DMS114 treated with DMSO at 0.1 percent for 48 hours (cell line): ENCODE results near the gene DYNC2H1.

Source experiments
- DNase-seq: peaks from one replicate; lab custom pipeline; 2025; ENCODE audit not compliant: unreplicated experiment; lab: John Stamatoyannopoulos, UW

The DYNC2H1 gene

GRCh38 chr11:103453126-103453525 lies 343.9 kb downstream of the DYNC2H1 start:
- no peak for DNase-seq

DNA sequence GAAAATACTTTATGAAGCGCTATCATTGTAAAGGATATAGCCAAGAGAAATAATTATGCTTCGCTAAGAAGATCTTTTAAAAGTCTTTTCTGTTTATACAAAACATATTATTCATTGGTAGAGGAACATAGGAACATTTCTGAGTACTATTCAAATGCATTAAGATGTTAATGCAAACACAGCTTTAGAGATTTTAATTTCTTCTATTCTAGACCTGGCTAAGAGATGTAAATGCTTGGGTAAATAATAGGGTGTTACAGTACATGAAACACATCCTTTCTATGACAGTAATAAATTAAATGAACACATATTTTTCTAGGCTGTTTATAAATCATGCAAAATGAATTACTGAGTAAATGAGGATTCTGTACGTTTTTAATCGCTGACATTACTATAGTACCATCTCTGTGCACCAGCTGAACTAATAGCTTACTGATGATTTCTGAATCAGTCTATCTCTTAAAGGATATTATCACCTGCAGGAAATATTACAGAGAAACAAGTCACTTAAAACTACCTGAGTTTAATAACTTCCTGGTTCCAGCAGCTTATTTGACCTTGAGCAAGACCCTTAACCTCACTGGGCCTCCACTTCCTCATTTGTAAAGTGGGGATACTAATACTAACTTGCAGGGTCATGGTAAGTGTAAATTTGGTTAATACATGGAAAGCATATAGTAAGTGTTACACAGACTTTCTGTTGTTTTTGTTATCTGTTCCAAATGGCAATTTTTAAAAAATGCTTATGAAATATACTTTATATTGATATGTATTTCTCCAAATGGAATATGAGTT lies 344.9 kb downstream of the DYNC2H1 start:
- no peak for DNase-seq

- DNase-seq, result no peak
Observed at GRCh38 chr11:103464420-103464819, 355.2 kb downstream of the DYNC2H1 start.

DNA sequence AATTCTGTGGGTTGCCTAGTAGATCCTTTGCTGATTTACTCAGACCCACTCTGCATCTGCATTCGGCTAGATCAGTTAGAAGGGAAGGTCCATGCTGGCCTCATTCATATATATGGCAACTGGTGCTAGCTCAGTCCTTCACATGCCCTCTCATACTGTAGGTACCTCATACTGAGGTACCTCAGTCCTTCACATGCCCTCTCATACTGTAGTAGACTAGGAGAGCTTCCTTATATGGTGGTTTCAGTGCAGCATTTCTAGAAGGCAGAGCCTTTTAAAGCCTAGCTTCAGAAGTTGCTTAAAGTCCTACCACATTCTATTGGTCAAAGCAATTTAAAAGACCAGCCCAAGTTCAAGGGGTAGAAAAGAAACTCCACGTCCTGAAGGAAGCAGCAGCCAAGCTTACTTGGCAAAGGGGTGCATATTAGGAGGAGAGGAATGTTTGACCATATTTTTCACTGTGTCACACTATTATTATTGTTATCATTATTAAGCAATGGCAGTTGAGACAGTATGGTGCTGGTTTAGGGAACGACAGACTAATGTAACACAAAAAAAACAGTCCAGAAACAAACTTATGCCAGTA lies 356.4 kb downstream of the DYNC2H1 start:
- no peak for DNase-seq

DNA sequence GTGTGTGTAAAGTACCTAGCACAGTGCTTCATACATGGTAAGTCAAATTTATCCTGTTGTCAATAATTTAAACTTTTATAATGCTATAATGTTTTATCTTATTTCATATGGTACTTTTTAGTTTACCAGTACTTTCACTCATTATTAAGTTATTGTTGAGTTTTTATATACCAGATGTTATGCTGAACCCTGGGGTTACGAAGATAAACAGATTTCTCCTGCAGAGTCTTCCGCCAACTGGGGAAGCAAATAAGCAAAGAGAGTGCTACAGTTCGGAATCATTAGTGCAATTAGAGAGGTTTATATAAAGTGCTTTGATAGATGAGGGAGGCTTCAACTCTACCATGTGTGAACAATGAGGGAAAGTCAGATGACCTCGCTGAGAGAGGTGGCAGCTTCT lies 362.3 kb downstream of the DYNC2H1 start:
- DNase-seq, result no peak

- DNase-seq, result no peak
Observed at GRCh38 chr11:103476874-103477273, 367.6 kb downstream of the DYNC2H1 start.

DNA sequence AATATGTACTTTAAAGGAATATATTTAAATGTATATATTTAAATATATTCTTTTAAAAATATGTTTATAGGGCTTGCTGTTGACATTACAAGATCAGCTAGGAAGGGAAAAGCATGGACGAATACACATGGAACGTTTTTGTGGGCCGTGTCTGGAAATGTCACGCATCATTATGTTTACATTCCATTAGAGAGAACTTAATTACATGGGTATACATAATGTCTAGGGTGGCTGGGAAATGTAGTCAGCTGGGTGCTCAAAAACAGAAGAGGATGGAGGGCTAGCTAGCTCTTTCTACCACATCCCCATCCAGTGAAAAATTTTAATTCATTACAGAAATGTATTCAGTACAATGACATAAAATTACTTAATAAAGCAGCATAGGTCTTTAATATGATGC lies 371.2 kb downstream of the DYNC2H1 start:
- DNase-seq, result no peak

DNA sequence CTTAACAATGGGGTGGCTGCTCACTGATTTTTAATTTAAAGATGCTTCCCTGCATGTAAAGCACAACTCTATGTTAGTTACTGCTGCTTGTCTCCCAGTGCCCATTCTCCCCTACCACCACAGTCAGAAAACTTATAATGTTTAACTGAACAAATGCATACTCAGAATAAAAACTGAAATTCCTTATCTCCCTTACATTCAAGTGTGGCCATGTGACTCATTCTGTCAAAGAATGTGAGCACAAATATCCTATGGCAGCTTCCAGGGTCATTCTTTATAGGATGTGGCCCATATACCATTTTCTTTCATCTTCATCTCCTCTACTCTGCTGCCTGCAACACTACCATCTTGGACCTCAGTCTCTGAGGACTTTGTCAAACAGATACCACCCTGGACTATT lies 374.8 kb downstream of the DYNC2H1 start:
- DNase-seq, result no peak

DNA sequence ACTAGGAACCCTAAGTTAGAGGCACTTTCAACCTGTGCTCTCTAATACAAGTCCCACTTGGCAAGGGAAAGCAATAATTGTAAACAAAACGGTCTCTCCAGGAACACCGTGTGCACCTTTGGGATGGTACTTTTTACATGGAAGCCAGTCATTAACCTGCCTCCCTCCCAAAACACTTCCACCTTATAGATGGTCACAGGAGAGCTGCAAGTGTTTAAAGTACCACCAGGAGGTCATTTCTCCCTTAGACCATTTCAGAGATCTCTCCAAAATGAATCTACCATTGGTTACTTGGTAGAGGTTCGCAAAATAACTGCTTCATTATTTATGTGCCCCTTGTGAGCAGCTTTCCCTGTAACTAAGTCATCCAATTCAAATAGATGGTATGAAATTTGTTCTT lies 375.3 kb downstream of the DYNC2H1 start:
- no peak for DNase-seq

DNA sequence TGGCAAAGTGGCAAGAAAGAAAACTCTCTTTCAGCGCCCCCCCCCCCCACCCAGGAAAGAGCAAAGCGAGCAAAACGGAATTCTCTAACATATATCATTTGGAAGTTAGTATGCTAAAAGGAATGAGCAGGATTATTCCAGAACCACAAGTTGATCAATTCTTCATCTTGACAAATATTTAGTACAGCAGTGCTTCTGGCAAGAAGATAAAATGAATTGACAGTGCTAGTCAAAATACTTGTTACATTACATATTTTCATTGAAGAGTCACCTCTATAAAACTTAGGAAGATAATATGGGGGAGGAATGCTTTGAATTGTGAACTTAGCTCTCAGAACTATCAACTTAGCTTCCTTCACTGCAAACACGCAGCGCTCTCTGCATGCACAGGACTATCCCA lies 377.4 kb downstream of the DYNC2H1 start:
- DNase-seq, result no peak

- no peak for DNase-seq
Observed at GRCh38 chr11:103487113-103487512, 377.9 kb downstream of the DYNC2H1 start.

DNA sequence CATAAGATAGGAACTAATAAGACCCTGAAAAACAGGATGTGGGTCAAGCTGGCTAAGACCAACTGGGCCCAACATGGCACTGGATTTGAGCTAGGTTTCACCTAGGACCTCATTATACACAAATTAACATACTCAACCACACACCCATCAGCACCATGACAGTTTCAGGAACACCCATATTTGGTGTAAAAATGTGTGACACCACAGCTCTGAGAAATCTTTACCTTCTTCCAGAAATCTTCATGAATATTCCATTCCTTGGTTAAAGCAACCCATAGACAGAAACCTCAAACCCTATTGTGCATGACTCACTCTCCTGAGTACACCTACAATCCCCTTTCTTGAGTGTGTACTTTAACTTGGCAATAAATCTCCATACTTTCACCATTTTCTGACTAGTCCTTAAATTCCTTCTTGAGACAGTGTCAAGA lies 378.8 kb downstream of the DYNC2H1 start:
- DNase-seq, result no peak

DNA sequence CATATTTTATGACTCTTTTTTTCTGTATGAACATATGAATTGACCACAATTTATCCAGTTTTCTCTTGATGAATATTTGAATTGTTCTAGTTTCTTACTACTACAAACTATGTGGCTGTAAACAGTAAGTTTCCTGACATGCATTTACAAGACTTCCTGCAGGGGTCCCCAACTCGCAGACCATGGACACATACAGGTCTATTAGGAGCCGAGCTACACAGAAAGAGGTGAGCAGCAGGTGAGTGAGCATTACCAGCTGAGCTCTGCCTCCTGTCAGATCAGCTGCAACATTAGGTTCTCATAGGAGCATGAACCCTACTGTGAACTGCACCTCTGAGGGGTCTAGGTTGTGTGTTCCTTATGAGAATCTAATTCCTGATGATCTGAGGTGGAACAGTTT lies 379.4 kb downstream of the DYNC2H1 start:
- DNase-seq, result no peak

- no peak for DNase-seq
Observed at GRCh38 chr11:103491777-103492176, 382.6 kb downstream of the DYNC2H1 start.

GRCh38 chr11:103494491-103494890 lies 385.3 kb downstream of the DYNC2H1 start:
- no peak for DNase-seq

- DNase-seq, result no peak
Observed at GRCh38 chr11:103497268-103497667, 388.0 kb downstream of the DYNC2H1 start.

DNA sequence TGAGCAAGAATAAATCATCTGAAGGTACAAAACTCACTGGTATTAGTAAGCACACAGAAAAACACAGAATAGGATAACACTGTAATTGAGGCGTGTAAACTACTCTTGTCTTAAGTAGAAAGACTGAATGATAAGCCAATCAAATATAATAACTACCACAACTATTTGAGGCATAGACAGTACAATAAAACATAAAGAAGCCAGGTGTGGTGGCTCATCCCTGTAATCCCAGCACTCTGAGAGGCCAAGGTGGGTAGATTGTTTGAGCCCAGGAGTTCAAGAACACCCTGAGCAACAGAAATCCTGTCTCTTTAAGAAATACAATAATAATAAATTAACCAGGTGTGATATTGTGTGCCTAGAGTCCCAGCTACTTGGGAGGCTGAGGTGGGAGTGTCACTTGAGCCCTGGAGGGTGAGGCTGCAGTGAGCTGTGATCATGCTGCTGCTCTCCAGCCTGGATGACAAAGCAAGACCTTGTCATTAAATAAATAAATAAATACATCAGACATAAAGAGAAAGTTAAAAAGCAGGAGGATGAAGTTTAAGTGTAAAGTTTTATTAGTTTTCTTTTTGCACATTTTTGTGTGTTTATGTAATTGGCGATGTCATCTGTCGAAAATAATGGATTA lies 390.6 kb downstream of the DYNC2H1 start:
- DNase-seq, result no peak

DNA sequence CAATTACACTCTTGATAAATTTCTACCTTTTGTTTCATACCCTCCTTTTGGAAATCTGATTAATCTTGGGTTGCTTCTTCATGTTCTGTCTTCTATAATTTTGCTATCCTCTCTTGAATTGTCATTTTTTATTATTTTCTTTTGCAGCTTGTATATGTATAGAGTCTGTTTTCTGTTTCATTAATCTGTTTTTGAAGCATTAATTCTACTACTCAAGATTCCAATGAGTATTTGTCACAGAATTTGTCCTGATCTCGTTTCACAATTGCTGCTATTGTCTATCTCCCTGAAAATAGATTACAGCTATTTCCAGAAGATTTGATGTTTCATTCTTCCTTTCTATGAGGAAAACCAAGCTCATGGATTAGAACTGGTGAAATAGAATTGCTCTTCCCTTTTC lies 406.1 kb downstream of the DYNC2H1 start:
- DNase-seq, result no peak

DNA sequence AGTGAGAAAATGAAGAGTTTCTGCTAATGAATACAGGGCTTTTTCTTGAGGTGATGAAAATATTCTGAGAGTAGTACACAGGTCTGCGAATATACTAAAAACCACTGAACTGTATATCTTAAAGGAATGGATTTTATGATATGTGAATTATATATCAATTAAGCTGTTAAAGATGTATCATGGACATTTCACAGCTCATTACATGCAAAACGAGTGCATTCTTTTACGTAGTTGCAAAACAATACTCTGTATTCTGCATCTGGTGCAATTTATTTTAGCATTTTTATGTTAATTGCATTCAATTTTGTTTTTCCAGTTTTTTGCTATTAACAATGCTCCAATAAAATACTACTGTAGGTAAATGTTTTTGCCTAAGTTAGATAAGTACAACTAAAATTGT lies 411.6 kb downstream of the DYNC2H1 start:
- no peak for DNase-seq

DNA sequence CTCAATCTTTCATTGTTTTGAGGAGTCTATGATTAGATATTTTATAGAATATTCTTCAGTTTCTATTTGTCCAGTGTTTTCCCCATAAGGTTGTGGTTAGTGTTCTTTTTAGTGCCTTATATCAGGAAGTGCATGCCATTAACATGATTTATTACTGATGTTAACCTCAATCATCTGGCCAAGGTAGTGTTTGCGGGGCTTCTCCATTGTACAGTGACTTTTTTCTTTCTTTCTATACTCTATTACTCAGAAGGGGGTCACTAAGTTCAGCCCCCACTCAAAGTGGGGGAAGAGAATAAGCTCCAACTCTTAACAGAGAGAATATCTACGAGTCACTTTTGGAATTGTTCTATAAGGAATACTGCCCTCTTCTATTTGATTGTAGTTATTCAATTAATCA lies 415.8 kb downstream of the DYNC2H1 start:
- no peak for DNase-seq

- DNase-seq, result no peak
Observed at GRCh38 chr11:103528046-103528445, 418.8 kb downstream of the DYNC2H1 start.

- DNase-seq, result no peak
Observed at GRCh38 chr11:103528596-103528995, 419.4 kb downstream of the DYNC2H1 start.
